Gastroesophageal sphincter (tissue), 4 donors: ENCODE measurements around the gene R3HDM2. TPM values are rescaled to one million over a fixed set of nuclear protein-coding genes. Genes with fewer than 3 reads are reported as not detected.

Experiments
- ATAC-seq: fragments of 150-250 bp; one replicate; pipeline ENCODE4 v1.9.1; 2016; ENCODE audit warnings: mild to moderate bottlenecking, moderate library complexity
- H3K27ac ChIP-seq, 4 donors: fragments of 200-600 bp; sonication (generic) in 3 of 4; 1 replicate in 3 of 4; 2 replicates in 1 of 4; pipeline ENCODE4 v1.5.1; 2016 to 2019
- H3K27me3 ChIP-seq: fragments of 200-600 bp; sonication (generic); one replicate; pipeline ENCODE4 v1.5.1; 2019
- H3K36me3 ChIP-seq, 2 donors: fragments of 200-600 bp; sonication (generic); one replicate each; pipeline ENCODE4 v1.5.1; 2019; ENCODE audit warnings: control low read depth in 1 of 2
- H3K4me1 ChIP-seq, 3 donors: fragments of 200-600 bp; sonication (generic); 1 replicate in 2 of 3; 2 replicates in 1 of 3; pipeline ENCODE4 v1.5.1; 2016 to 2019; ENCODE audit warnings: control low read depth in 2 of 3
- H3K4me3 ChIP-seq, 2 donors: fragments of 200-600 bp; sonication (generic); one replicate each; pipeline ENCODE4 v1.5.1; 2019; ENCODE audit warnings: mild to moderate bottlenecking in 1 of 2, moderate library complexity in 1 of 2
- H3K9me3 ChIP-seq, 3 donors: fragments of 200-600 bp; sonication (generic); one replicate each; pipeline ENCODE4 v1.5.1; 2017 to 2019; ENCODE audit warnings: control low read depth in 2 of 3
- EP300 ChIP-seq: sonication (generic); formaldehyde crosslinking; IDR thresholded peaks from one replicate; pipeline ENCODE4 v1.6.1; 2017; ENCODE audit warnings: antibody characterized with exemption, mild to moderate bottlenecking
- POLR2A ChIP-seq, 2 donors: fragments of 450-650 bp; IDR thresholded peaks; one replicate each; pipeline ENCODE4 v1.6.1; 2017; ENCODE audit warnings: antibody characterized with exemption in 2 of 2, mild to moderate bottlenecking in 2 of 2, moderate library complexity in 1 of 2
- POLR2AphosphoS5 ChIP-seq: sonication (generic); formaldehyde crosslinking; IDR thresholded peaks from one replicate; pipeline ENCODE4 v1.6.1; 2017; ENCODE audit warnings: antibody characterized with exemption
- WGBS, 2 donors: methylation state at CpG; one replicate each; pipeline ENCODE4 v1.1.5; 2018; ENCODE audit warnings: low coverage in 1 of 2; 5-methylcytosine and 5-hydroxymethylcytosine counted together
- total RNA-seq, 4 donors: library from RNA; depleted of rRNA; stranded (reverse); fragments of >200 nt; gene quantifications; one replicate each; pipeline ENCODE4 v1.1.0, GENCODE V29; 2016
- TF ChIP-seq, protein P1 (sequence below), 4 experiments: fragments of 200-600 bp in 2 of 4; fragments of 450-650 bp in 2 of 4; sonication (generic) in 1 of 4; IDR thresholded peaks; one replicate each; pipeline ENCODE4 v1.5.1; 2017 to 2019; ENCODE audit warnings: antibody characterized with exemption in 4 of 4, mild to moderate bottlenecking in 2 of 4, moderate library complexity in 2 of 4

R3HDM2 gene
- total RNA-seq, 4 donors from 2014 or later, result 38.0 to 60.1 (median 45.9) TPM

DNA sequence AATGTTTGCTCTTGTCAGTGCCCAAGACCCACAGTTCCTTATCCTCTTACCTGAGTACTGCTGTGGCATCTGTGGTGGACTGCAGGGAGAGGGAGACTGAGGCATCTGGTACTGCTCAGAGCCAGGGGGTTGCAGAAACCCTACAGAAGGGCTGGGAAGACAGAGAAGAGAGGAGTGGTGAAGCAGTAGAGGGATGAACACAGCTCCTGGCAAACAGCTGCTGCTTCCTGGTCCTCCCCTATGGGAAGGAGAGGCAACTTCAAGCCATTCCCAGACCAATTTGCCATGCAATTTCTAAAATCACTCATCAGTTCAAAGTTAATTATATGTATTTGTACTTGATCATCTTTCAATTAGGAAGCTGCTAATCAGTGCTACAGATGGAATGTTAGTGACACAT is 164.2 kb downstream of the R3HDM2 start:
- no peak overlapping the region for H3K27ac ChIP-seq
- no peaks in the 10 kb centered on the region for H3K27me3 ChIP-seq
- TF ChIP-seq, protein P1, sequence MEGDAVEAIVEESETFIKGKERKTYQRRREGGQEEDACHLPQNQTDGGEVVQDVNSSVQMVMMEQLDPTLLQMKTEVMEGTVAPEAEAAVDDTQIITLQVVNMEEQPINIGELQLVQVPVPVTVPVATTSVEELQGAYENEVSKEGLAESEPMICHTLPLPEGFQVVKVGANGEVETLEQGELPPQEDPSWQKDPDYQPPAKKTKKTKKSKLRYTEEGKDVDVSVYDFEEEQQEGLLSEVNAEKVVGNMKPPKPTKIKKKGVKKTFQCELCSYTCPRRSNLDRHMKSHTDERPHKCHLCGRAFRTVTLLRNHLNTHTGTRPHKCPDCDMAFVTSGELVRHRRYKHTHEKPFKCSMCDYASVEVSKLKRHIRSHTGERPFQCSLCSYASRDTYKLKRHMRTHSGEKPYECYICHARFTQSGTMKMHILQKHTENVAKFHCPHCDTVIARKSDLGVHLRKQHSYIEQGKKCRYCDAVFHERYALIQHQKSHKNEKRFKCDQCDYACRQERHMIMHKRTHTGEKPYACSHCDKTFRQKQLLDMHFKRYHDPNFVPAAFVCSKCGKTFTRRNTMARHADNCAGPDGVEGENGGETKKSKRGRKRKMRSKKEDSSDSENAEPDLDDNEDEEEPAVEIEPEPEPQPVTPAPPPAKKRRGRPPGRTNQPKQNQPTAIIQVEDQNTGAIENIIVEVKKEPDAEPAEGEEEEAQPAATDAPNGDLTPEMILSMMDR (IDR thresholded peaks at IDR 0.05), result no peak
- TF ChIP-seq POLR2AphosphoS5, result no peak
- TF ChIP-seq POLR2A (IDR thresholded peaks at IDR 0.05), result no peak
- no peak for TF ChIP-seq EP300
- no peak overlapping the region for H3K4me3 ChIP-seq
- peaks cover 0 to 9% (median 0%) of the 10 kb centered on the region in 3 donors for H3K4me1 ChIP-seq
- H3K9me3 ChIP-seq, result no peaks in the 10 kb centered on the region
- no peak for ATAC-seq
- H3K36me3 ChIP-seq, result peaks cover 0 to 91% of the 10 kb centered on the region in 2 donors

DNA sequence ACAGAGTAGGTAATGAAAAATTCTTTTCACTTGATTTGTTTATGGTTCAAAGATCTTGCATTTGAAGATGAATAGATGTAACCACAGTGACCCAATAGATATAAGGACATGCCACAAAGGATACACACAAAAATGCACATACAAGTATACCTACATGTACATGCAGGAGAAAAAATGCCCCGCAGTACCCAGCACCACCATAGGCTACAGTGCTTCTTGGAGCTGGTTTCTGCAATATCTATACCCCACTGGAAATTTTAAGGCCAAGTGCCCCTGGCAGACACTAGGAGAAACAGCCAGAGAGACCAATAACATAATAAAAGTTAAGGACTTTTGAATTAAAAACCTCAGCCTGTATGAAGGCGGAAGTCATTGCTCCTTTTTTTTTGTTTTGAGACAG is 167.7 kb downstream of the R3HDM2 start:
- peaks cover 0 to 91% of the 10 kb centered on the region in 2 donors for H3K36me3 ChIP-seq
- TF ChIP-seq, protein P1 (IDR thresholded peaks at IDR 0.05), result no peak
- no peak for TF ChIP-seq POLR2AphosphoS5
- no peak for TF ChIP-seq POLR2A (IDR thresholded peaks at IDR 0.05)
- no peak for TF ChIP-seq EP300
- WGBS, 2 donors, result 88 to 96% methylated on average over 1 to 2 of the region's 2 CpGs

DNA sequence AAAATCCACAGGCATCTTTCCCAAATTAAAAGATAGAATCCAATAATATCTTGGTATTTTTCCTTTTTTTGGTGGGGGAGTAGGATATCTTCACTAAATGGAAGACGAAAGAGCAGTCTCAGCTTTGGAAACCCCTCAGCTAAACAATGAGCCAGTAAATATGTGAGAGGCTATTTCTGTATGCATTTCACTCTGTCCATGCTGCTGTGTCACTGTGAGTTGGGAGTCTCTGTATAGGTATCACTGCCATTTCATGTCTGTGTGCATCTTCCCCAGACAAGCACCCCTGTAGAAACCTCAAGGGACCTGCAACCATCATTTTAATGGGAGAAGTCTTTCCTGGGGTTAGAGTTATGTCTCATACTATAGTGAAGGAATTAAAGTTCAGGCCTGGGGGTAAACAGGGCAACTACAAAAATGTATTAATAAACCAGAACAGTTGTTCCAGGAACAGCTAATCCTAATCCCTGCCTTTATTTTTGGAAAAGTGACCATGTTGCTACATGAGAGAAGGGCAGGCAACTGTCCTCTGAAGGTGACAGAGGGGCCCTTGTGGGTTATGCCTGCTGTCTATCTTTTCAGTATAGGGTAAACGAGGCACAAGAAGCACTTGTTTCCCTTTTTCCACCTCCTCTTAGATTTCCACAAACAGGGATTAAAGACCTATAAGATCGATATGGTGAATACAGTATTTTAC is 168.6 kb downstream of the R3HDM2 start:
- Histone ChIP-seq H3K36me3 (peaks cover 0 to 91% of the 10 kb centered on the region in 2 donors), H3K27ac (no peak overlapping the region), H3K27me3 (no peaks in the 10 kb centered on the region), H3K4me3 (no peak overlapping the region), H3K4me1 (peaks cover 0 to 9% (median 0%) of the 10 kb centered on the region in 3 donors), H3K9me3 (no peaks in the 10 kb centered on the region)
- TF ChIP-seq POLR2AphosphoS5, result no peak
- TF ChIP-seq, protein P1 (IDR thresholded peaks at IDR 0.05), result no peak
- TF ChIP-seq POLR2A (IDR thresholded peaks at IDR 0.05), result no peak
- no peak for TF ChIP-seq EP300
- 88 to 95% methylated on average over 2 to 3 of the region's 3 CpGs for WGBS, 2 donors
- ATAC-seq, result no peak

More for the DNA sequence above, 167.7 kb downstream of the R3HDM2 start:
- Histone ChIP-seq H3K4me1 (peaks cover 0 to 9% (median 0%) of the 10 kb centered on the region in 3 donors), H3K27me3 (no peaks in the 10 kb centered on the region), H3K27ac (no peak overlapping the region), H3K9me3 (no peaks in the 10 kb centered on the region), H3K4me3 (no peak overlapping the region)
- no peak for ATAC-seq

DNA sequence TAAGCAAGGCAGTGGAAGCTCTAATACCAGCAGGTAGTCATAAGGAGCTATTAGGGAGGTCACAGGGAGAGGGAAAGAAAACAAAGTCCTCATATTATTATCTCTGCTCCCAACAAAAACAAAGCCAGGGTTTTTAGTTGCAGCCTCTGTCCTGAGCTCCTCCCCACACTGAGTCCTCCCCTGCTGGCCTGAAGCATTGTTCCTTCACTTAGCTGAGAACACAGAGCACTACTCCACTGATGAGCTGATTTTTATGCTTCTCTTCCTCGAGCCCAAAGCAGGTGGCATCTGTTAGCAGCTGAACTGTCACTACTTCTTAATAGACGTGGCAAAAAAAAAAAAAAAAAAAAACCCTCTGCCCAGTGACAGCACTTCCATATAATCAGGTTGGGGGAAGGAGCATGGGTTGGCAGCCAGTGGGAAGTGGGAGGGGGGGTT is 169.4 kb downstream of the R3HDM2 start:
- peaks cover 0 to 91% of the 10 kb centered on the region in 2 donors for H3K36me3 ChIP-seq
- no peaks in the 10 kb centered on the region for H3K27me3 ChIP-seq
- no peak overlapping the region for H3K27ac ChIP-seq
- H3K9me3 ChIP-seq, result no peaks in the 10 kb centered on the region
- no peak for ATAC-seq
- WGBS, 2 donors, result 30% methylated on average over 2 of the region's 2 CpGs; no CpG with 5 or more reads in 1 of the 2 donors
- peaks cover 0 to 9% (median 0%) of the 10 kb centered on the region in 3 donors for H3K4me1 ChIP-seq
- H3K4me3 ChIP-seq, result no peak overlapping the region
- no peak for TF ChIP-seq EP300
- TF ChIP-seq, protein P1 (IDR thresholded peaks at IDR 0.05), result no peak
- no peak for TF ChIP-seq POLR2A (IDR thresholded peaks at IDR 0.05)
- no peak for TF ChIP-seq POLR2AphosphoS5

DNA sequence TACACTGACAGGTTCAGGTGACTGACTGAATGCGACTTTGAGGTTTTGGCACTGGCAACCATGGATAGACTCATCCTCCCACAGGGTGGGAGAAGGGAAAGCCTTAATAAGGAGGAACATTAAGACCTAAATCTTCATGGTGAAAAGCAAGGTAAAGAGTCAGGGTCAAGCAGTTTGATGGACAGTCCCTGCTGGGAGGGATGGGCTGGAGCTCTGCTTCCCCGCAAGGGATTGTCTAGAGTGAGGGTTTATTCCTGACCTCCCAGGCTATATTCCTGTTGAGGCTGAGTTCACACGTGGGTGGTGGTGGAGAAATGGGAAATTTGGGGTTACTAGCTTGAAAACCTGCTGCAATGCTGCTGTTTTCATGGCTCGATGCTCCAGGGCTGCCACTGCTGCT is 170.5 kb downstream of the R3HDM2 start:
- Histone ChIP-seq H3K4me1 (peaks cover 0 to 9% (median 0%) of the 10 kb centered on the region in 3 donors), H3K27ac (no peak overlapping the region), H3K4me3 (no peak overlapping the region), H3K36me3 (peaks cover 0 to 91% of the 10 kb centered on the region in 2 donors), H3K27me3 (no peaks in the 10 kb centered on the region), H3K9me3 (no peaks in the 10 kb centered on the region)
- ATAC-seq, result no peak
- 40 to 70% methylated on average over 1 to 3 of the region's 4 CpGs for WGBS, 2 donors
- TF ChIP-seq EP300 (no peak), POLR2AphosphoS5 (no peak), POLR2A (IDR thresholded peaks at IDR 0.05) (no peak)
- TF ChIP-seq, protein P1 (IDR thresholded peaks at IDR 0.05), result no peak
